Cardiac muscle cell (in vitro differentiated cells and primary cell): ENCODE results near the gene TNIK. TPM values are rescaled to one million over a fixed set of nuclear protein-coding genes. Genes with fewer than 3 reads are reported as not detected.
A peak's percentile ranks its signal among the peaks of the same experiment; 100 is the strongest.

Experiments used
- DNase-seq, 2 donors: peaks; one replicate each; pipeline versions ENCODE4 v3.0.0 to v3.0.0-alpha.2; 2010 to 2017; ENCODE audit warnings: low read depth in 1 of 2, low spot score in 1 of 2
- H3K27ac ChIP-seq: fragments of 200-600 bp; sonication (generic); 2 replicates; pipeline ENCODE4 v1.5.1; 2016
- H3K27me3 ChIP-seq: fragments of 200-600 bp; sonication (generic); 2 replicates; pipeline ENCODE4 v1.6.0; 2016; ENCODE audit warnings: control low read depth
- H3K36me3 ChIP-seq: fragments of 200-600 bp; sonication (generic); 2 replicates; pipeline ENCODE4 v1.5.1; 2016; ENCODE audit warnings: control low read depth
- H3K4me1 ChIP-seq: fragments of 200-600 bp; sonication (generic); 2 replicates; pipeline ENCODE4 v1.8.1; 2017; ENCODE audit warnings: low read depth, mild to moderate bottlenecking, mixed run types
- H3K4me3 ChIP-seq: fragments of 200-600 bp; sonication (generic); 2 replicates; pipeline ENCODE4 v1.5.1; 2016; ENCODE audit warnings: mild to moderate bottlenecking
- H3K9me3 ChIP-seq: fragments of 200-600 bp; sonication (generic); 2 replicates; pipeline ENCODE4 v1.5.1; 2017; ENCODE audit warnings: low read depth, mild to moderate bottlenecking, control low read depth
- CTCF ChIP-seq: IDR thresholded peaks from 2 replicates; pipeline ENCODE4 v1.5.1; 2012; ENCODE audit warnings: low read depth, mild to moderate bottlenecking, low read length
- polyA plus RNA-seq: library from polyadenylated mRNA; unstranded; fragments of >200 nt; fragmentation: Nextera tagmentation; extraction: Ambion mirVana; gene quantifications from 2 replicates; pipeline ENCODE4 v1.2.1, GENCODE V29; 2016
- total RNA-seq: library from RNA; depleted of rRNA; stranded (reverse); fragments of >200 nt; gene quantifications from 2 replicates; pipeline ENCODE4 v1.2.3, GENCODE V29; 2016

TNIK gene
- total and polyA plus RNA-seq, 2 experiments from 2014 or later = 32.8 to 55.1 TPM

- Histone ChIP-seq H3K36me3 (no peaks in the 10 kb centered on the region), H3K4me1 (peaks cover 13% of the 10 kb centered on the region), H3K27me3 (no peaks in the 10 kb centered on the region), H3K27ac (no peak overlapping the region), H3K4me3 (no peak overlapping the region), H3K9me3 (no peaks in the 10 kb centered on the region)
- no peak for DNase-seq
- no peak for TF ChIP-seq CTCF
Observed at GRCh38 chr3:171268677-171269076, 191.5 kb downstream of the TNIK start.

- no peaks in the 10 kb centered on the region for H3K27me3 ChIP-seq
- no peak for TF ChIP-seq CTCF
- peaks cover 26% of the 10 kb centered on the region for H3K4me1 ChIP-seq
- no peaks in the 10 kb centered on the region for H3K9me3 ChIP-seq
- H3K4me3 ChIP-seq = no peak overlapping the region
- no peaks in the 10 kb centered on the region for H3K36me3 ChIP-seq
- H3K27ac ChIP-seq = no peak overlapping the region
- DNase-seq = no peak
Observed at GRCh38 chr3:171267104-171267503, 193.1 kb downstream of the TNIK start.

GRCh38 chr3:171266740-171267073, 193.5 kb downstream of the TNIK start:
- Histone ChIP-seq H3K27ac (no peak overlapping the region), H3K4me1 (peaks cover 27% of the 10 kb centered on the region), H3K36me3 (no peaks in the 10 kb centered on the region), H3K9me3 (no peaks in the 10 kb centered on the region), H3K27me3 (no peaks in the 10 kb centered on the region), H3K4me3 (no peak overlapping the region)
- TF ChIP-seq CTCF = no peak
- no peak for DNase-seq

- Histone ChIP-seq H3K27ac (no peak overlapping the region), H3K36me3 (no peaks in the 10 kb centered on the region), H3K9me3 (no peaks in the 10 kb centered on the region), H3K27me3 (no peaks in the 10 kb centered on the region), H3K4me1 (peaks cover 27% of the 10 kb centered on the region), H3K4me3 (no peak overlapping the region)
- DNase-seq = peak in 1 of 2 donors; percentile 62
- TF ChIP-seq CTCF = no peak
Observed at GRCh38 chr3:171266034-171266739, 194.0 kb downstream of the TNIK start.

GRCh38 chr3:171264758-171265157, 195.4 kb downstream of the TNIK start:
- no peak overlapping the region for H3K27ac ChIP-seq
- H3K36me3 ChIP-seq = no peaks in the 10 kb centered on the region
- H3K4me1 ChIP-seq = peaks cover 27% of the 10 kb centered on the region
- H3K27me3 ChIP-seq = no peaks in the 10 kb centered on the region
- no peak for TF ChIP-seq CTCF
- no peaks in the 10 kb centered on the region for H3K9me3 ChIP-seq
- H3K4me3 ChIP-seq = no peak overlapping the region
- no peak for DNase-seq
